Brain microvascular endothelial cell (primary cell): ENCODE results near the gene PRKCB.

Experiments used
- DNase-seq: peaks from one replicate; pipeline ENCODE4 v3.0.0-alpha.2; 2020
- H3K27ac ChIP-seq: fragments of 250-450 bp; sonication (Bioruptor Pico); 2 replicates; pipeline ENCODE4 v1.5.1; 2020; ENCODE audit warnings: mild to moderate bottlenecking, moderate library complexity
- H3K27me3 ChIP-seq: fragments of 250-450 bp; sonication (Bioruptor Pico); replicated peaks from 2 replicates; pipeline ENCODE4 v1.5.1; 2020; ENCODE audit warnings: mild to moderate bottlenecking
- H3K36me3 ChIP-seq: fragments of 250-450 bp; sonication (Bioruptor Pico); replicated peaks from 2 replicates; pipeline ENCODE4 v1.5.1; 2020; ENCODE audit warnings: mild to moderate bottlenecking
- H3K4me3 ChIP-seq: 2 replicates; pipeline ENCODE4 v1.5.1; 2011; ENCODE audit warnings: low read depth, mild to moderate bottlenecking, control low read depth, low read length, moderate library complexity
- in situ Hi-C: cut with HindIII; loops from 2 replicates; pipeline ENCODE4 v1.10.0; 2017; ENCODE audit warnings: low sequenced_read_pairs, low pct_ligation_motif_present
- TF ChIP-seq, protein P1 (sequence below): IDR thresholded peaks from 2 replicates; pipeline ENCODE4 v1.5.1; 2011; ENCODE audit warnings: low read depth, mild to moderate bottlenecking, moderate library complexity, low read length, control low read depth, inconsistent platforms; ENCODE audit errors: missing control alignments

Gene PRKCB

GRCh38 chr16:24088767-24089166 is 253.0 kb downstream of the PRKCB start:
- Histone ChIP-seq H3K36me3 (no peaks in the 10 kb centered on the region), H3K27me3 (no peaks in the 10 kb centered on the region), H3K27ac (no peak overlapping the region), H3K4me3 (no peak overlapping the region)
- in situ Hi-C loops = no loop called here
- TF ChIP-seq, protein P1, sequence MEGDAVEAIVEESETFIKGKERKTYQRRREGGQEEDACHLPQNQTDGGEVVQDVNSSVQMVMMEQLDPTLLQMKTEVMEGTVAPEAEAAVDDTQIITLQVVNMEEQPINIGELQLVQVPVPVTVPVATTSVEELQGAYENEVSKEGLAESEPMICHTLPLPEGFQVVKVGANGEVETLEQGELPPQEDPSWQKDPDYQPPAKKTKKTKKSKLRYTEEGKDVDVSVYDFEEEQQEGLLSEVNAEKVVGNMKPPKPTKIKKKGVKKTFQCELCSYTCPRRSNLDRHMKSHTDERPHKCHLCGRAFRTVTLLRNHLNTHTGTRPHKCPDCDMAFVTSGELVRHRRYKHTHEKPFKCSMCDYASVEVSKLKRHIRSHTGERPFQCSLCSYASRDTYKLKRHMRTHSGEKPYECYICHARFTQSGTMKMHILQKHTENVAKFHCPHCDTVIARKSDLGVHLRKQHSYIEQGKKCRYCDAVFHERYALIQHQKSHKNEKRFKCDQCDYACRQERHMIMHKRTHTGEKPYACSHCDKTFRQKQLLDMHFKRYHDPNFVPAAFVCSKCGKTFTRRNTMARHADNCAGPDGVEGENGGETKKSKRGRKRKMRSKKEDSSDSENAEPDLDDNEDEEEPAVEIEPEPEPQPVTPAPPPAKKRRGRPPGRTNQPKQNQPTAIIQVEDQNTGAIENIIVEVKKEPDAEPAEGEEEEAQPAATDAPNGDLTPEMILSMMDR = no peak
- DNase-seq = no peak

DNA sequence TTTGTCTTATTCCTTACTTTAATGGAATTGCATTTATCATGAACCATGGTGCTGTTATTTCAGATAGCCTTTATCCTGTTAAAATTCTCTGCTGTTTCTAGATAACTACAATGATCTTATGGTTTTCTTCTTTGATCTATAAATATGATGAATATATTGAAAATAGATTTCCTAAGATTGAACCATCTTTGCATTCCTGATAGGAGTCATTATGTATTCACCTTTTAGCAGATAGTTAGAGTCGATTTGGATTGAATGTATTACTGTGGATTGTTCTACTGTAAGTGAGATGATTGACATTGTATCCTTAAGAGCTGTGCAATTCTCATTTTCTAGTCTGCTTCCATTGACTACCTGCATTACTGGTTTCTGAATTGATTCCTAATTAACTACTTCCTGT is 255.3 kb downstream of the PRKCB start:
- TF ChIP-seq, protein P1 = no peak
- no peaks in the 10 kb centered on the region for H3K36me3 ChIP-seq
- no peak overlapping the region for H3K4me3 ChIP-seq
- in situ Hi-C loops = no loop called here
- DNase-seq = no peak
- H3K27me3 ChIP-seq = no peaks in the 10 kb centered on the region
- no peak overlapping the region for H3K27ac ChIP-seq

- Histone ChIP-seq H3K27me3 (no peaks in the 10 kb centered on the region), H3K27ac (no peak overlapping the region), H3K4me3 (no peak overlapping the region), H3K36me3 (no peaks in the 10 kb centered on the region)
- in situ Hi-C loops = no loop called here
- TF ChIP-seq, protein P1 = no peak
- no peak for DNase-seq
These were observed 257.3 kb downstream of the PRKCB start for GRCh38 chr16:24093049-24093448.

DNA sequence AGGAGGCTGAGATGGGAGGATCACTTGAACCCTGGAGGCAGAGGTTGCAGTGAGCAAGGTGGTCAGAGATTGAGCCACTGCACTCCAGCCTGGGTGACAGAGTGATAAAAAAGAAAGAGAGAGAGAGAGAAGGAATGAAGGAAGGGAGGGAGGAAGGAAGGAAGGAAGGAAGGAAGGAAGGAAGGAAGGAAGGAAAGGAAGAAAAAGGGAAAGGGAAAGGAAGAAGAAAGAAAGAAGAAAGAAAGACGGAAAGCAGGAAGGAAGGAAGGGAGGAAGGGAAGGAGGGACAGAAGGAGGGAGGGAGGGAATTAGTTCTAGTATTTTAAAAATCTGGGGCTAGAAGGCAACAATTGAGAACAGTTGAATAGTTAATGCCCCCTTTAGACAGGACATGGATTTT is 258.9 kb downstream of the PRKCB start:
- no peak overlapping the region for H3K27ac ChIP-seq
- no peaks in the 10 kb centered on the region for H3K27me3 ChIP-seq
- no peaks in the 10 kb centered on the region for H3K36me3 ChIP-seq
- H3K4me3 ChIP-seq = no peak overlapping the region
- in situ Hi-C loops = no loop called here
- DNase-seq = no peak
- TF ChIP-seq, protein P1 = no peak

DNA sequence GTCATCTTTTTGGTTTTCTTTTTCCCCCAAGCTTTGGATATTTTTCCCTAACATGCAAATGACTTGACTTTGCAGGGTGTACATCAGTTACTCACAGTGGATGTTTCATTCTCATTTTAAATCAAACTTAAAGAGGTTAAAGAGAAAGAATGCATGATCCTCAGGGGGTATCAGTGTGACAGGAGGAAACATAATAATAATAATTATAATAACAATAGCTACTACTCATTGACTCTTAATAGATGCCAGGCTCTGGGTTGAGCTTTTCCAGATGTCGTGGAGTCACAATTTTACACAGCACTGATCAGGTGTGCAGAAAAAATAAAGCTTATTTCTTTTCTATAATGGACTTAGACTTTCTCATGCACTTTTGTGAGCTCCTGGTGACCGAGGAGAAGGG is 263.1 kb downstream of the PRKCB start:
- no peak for DNase-seq
- no peak overlapping the region for H3K4me3 ChIP-seq
- H3K27ac ChIP-seq = no peak overlapping the region
- in situ Hi-C loops = no loop called here
- no peaks in the 10 kb centered on the region for H3K36me3 ChIP-seq
- no peaks in the 10 kb centered on the region for H3K27me3 ChIP-seq
- TF ChIP-seq, protein P1 = no peak

- H3K36me3 ChIP-seq = no peaks in the 10 kb centered on the region
These were observed 265.6 kb downstream of the PRKCB start for GRCh38 chr16:24101431-24101830.

More at GRCh38 chr16:24101431-24101830, 265.6 kb downstream of the PRKCB start:
- Histone ChIP-seq H3K4me3 (no peak overlapping the region), H3K27ac (no peak overlapping the region), H3K27me3 (no peaks in the 10 kb centered on the region)
- in situ Hi-C loops = no loop called here
- no peak for DNase-seq
- TF ChIP-seq, protein P1 = no peak
